HS-5 (cell line): ENCODE measurements around the gene CHI3L1.
A peak's percentile ranks its signal among the peaks of the same experiment; 100 is the strongest.
"Not testable (repeated sequence)": the region's sequence is repeated elsewhere in the genome, so short reads cannot be mapped to it uniquely, and the experiment has no call there.

Source experiments
- DNase-seq: peaks from one replicate; pipeline ENCODE4 v3.0.0-alpha.2; 2012; ENCODE audit warnings: low read depth

The CHI3L1 gene

GRCh38 chr1:203186446-203187303 lies at the start of gene CHI3L1:
Gene CHI3L1 (minus strand): TSS chr1:203186704. CDS start chr1:203186623, 81 bp downstream.
- no peak for DNase-seq

GRCh38 chr1:203234901-203235300 lies 48.4 kb upstream of the CHI3L1 start:
- DNase-seq = not testable (repeated sequence)

GRCh38 chr1:203229471-203230135 lies 43.1 kb upstream of the CHI3L1 start, which contains the start of gene CHIT1:
Gene CHIT1 (minus strand): TSS chr1:203229673. CDS start chr1:203229636, 37 bp downstream.
- no peak for DNase-seq

- DNase-seq = no peak
Measured at GRCh38 chr1:203228670-203229069, 42.2 kb upstream of the CHI3L1 start.

- no peak for DNase-seq
Measured at GRCh38 chr1:203227371-203228083, 41.0 kb upstream of the CHI3L1 start.

GRCh38 chr1:203225071-203225470 lies 38.6 kb upstream of the CHI3L1 start:
- DNase-seq = no peak

GRCh38 chr1:203223012-203223775 lies 36.7 kb upstream of the CHI3L1 start:
- DNase-seq = no peak

GRCh38 chr1:203219934-203220333 lies 33.4 kb upstream of the CHI3L1 start:
- no peak for DNase-seq

- no peak for DNase-seq
Measured at GRCh38 chr1:203219171-203219570, 32.7 kb upstream of the CHI3L1 start.

- no peak for DNase-seq
Measured at GRCh38 chr1:203217668-203218067, 31.2 kb upstream of the CHI3L1 start.

GRCh38 chr1:203217139-203217655 lies 30.7 kb upstream of the CHI3L1 start:
- no peak for DNase-seq

- DNase-seq = peak; percentile 34
Measured at GRCh38 chr1:203216274-203217138, 30.0 kb upstream of the CHI3L1 start.

GRCh38 chr1:203215573-203215972 lies 29.1 kb upstream of the CHI3L1 start:
- DNase-seq = no peak

- DNase-seq = no peak
Measured at GRCh38 chr1:203214871-203215270, 28.4 kb upstream of the CHI3L1 start.

GRCh38 chr1:203213126-203213525 lies 26.6 kb upstream of the CHI3L1 start:
- no peak for DNase-seq

GRCh38 chr1:203211812-203212211 lies 25.3 kb upstream of the CHI3L1 start:
- DNase-seq = no peak

GRCh38 chr1:203210988-203211387 lies 24.5 kb upstream of the CHI3L1 start:
- no peak for DNase-seq

- DNase-seq = no peak
Measured at GRCh38 chr1:203210350-203210749, 23.8 kb upstream of the CHI3L1 start.

GRCh38 chr1:203208181-203208580 lies 21.7 kb upstream of the CHI3L1 start:
- no peak for DNase-seq

GRCh38 chr1:203207751-203208150 lies 21.2 kb upstream of the CHI3L1 start:
- DNase-seq = no peak
